Stimulated activated CD4-positive, alpha-beta T cell treated with anti-CD3 and anti-CD28 coated beads, Interleukin-1b, Interleukin-23, amount 100 ng/mL, for 4 hours (primary cell): Measurements from ENCODE around the gene BMP2K.
"Not testable (repeated sequence)": the region's sequence is repeated elsewhere in the genome, so short reads cannot be mapped to it uniquely, and the experiment has no call there.

Experiments
- DNase-seq, 2 donors: peaks; one replicate each; pipeline ENCODE4 v3.0.0-alpha.2; 2020; ENCODE audit warnings: low read depth in 2 of 2

BMP2K gene

GRCh38 chr4:78864405-78865024, 88.4 kb downstream of the BMP2K start:
- peak in 1 of 2 donors; percentile 25 for DNase-seq

GRCh38 chr4:78865451-78865850, 89.3 kb downstream of the BMP2K start:
- DNase-seq, result no peak

GRCh38 chr4:78868712-78869111, 92.6 kb downstream of the BMP2K start:
- DNase-seq, result not testable (repeated sequence)

- DNase-seq, result no peak
Observed at GRCh38 chr4:78870056-78870455, 93.9 kb downstream of the BMP2K start.

- DNase-seq, result no peak
Observed at GRCh38 chr4:78876568-78877320, 100.6 kb downstream of the BMP2K start.

- no peak for DNase-seq
Observed at GRCh38 chr4:78878031-78878430, 101.9 kb downstream of the BMP2K start.

- DNase-seq, result no peak
Observed at GRCh38 chr4:78880874-78881492, 104.8 kb downstream of the BMP2K start.

GRCh38 chr4:78885598-78885997, 109.4 kb downstream of the BMP2K start:
- no peak for DNase-seq

GRCh38 chr4:78889955-78890354, 113.8 kb downstream of the BMP2K start:
- DNase-seq, result no peak

GRCh38 chr4:78899302-78899701, 123.2 kb downstream of the BMP2K start:
- no peak for DNase-seq

GRCh38 chr4:78901882-78902281, 125.7 kb downstream of the BMP2K start:
- DNase-seq, result no peak

GRCh38 chr4:78902298-78902697, 126.1 kb downstream of the BMP2K start:
- DNase-seq, result no peak

GRCh38 chr4:78904143-78904542, 128.0 kb downstream of the BMP2K start:
- DNase-seq, result no peak

- DNase-seq, result no peak
Observed at GRCh38 chr4:78907638-78908037, 131.5 kb downstream of the BMP2K start.

- DNase-seq, result not testable (repeated sequence)
Observed at GRCh38 chr4:78908974-78909373, 132.8 kb downstream of the BMP2K start.

GRCh38 chr4:78910612-78911011, 134.5 kb downstream of the BMP2K start:
- no peak for DNase-seq

GRCh38 chr4:78922207-78922606, 146.1 kb downstream of the BMP2K start:
- DNase-seq, result no peak

GRCh38 chr4:78923464-78924312, 147.5 kb downstream of the BMP2K start:
- no peak for DNase-seq

GRCh38 chr4:78926826-78927225, 150.7 kb downstream of the BMP2K start:
- DNase-seq, result no peak

- no peak for DNase-seq
Observed at GRCh38 chr4:78928835-78929234, 152.7 kb downstream of the BMP2K start.

GRCh38 chr4:78930016-78930629, 154.0 kb downstream of the BMP2K start:
- no peak for DNase-seq

GRCh38 chr4:78936989-78937388, 160.8 kb downstream of the BMP2K start:
- DNase-seq, result no peak
